GM21526 (cell line): ENCODE measurements around the gene DCP2.
A peak's percentile ranks its signal among the peaks of the same experiment; 100 is the strongest.

Experiments
- ATAC-seq: cut with Tn5 transposase; IDR thresholded peaks from one replicate; pipeline ENCODE4 v1.9.1; 2021; ENCODE audit warnings: moderate library complexity; ENCODE audit not compliant: unreplicated experiment, low FRiP score

DCP2 gene

DNA sequence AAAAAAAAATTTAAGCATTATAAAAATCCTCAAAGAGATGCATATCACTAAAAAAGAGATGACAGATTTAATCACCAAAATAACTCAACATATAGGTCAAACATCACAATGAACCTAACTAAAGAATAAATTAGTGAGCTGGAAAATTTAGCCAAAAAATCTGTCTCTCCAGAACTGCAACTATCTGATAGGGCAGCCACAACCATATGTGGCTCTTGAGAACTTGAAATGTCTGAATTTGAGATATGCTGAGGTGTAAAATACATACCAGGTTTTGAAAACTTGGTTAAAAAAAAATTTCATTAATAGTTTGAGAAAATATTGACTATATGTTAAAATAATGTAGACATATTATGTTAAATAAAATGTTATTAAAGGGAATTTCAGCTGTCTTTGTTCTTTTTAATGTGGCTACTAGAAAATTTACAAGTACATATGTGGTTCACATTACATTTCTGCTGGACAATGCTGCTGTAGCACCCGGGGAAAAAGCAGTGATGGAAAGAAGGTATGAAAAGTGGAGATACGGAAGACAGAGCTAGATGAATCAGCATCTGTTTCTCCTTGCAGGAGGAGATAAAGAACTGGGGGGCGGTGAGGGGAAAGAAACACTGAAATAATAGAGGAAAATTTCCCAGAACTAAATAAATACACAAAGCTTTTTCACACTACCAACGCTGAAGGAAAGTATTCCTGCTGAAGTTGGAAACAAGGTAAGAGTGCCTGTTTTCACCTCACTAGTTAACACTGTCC lies 66.1 kb downstream of the DCP2 start:
- no peak for ATAC-seq

GRCh38 chr5:113043491-113043931 lies 66.9 kb downstream of the DCP2 start:
- no peak for ATAC-seq

DNA sequence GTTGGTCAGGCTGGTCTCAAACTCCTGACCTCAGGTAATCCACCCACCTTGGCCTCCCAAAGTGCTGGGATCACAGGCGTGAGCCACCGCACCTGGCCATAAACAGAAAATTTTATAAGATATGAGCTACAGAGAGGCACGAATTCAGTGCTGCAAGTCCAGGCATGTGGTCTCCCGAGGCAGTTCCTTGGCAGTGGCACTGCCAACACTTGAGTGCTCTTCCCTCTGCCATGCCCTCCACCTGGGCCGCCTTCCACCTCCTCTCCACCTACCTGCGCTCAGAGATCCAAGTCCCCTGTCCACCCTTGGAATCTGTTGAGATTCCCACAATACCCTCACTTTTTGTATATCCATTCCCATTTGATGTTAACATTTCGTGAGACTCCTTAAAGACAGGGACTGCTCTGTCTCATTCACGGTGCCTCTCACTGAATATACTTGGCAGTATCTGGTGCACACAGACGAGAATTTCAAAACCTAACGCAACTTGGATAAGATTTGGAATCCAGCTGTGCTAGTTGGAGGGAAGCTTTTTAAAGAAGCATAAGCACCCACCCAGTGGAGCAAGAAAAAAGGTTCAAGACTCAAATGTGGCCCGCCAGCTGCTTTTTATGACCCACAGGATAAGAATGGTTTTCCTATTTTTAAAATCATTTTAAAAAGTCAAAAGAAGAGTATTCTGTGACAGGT lies 68.3 kb downstream of the DCP2 start:
- ATAC-seq: no peak

DNA sequence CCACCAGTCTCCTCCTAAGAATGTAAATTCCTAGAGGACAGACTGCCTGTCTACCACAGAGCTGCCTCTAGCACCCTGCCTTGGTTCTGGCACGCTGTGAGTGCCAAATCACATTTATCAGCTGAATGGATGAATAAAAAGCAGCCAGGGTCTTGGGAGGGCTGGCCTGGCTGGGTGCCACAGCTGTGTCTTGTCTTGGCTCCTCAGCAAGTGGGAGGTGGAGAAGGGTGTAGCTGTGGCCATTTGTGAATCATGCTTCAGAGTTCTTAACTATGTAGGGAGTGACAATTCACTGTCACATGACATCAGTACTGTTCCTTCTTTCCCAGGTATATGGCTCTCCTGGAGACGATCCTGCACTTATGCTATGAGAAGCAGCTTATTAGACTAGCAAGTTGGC lies 70.6 kb downstream of the DCP2 start:
- no peak for ATAC-seq

GRCh38 chr5:113047733-113048652 lies 71.4 kb downstream of the DCP2 start:
- peak; percentile 94 for ATAC-seq

- no peak for ATAC-seq
Measured at GRCh38 chr5:113048931-113049330, 72.3 kb downstream of the DCP2 start.

- ATAC-seq: no peak
Measured at GRCh38 chr5:113050721-113051382, 74.3 kb downstream of the DCP2 start.

- no peak for ATAC-seq
Measured at GRCh38 chr5:113052041-113052795, 75.6 kb downstream of the DCP2 start.

DNA sequence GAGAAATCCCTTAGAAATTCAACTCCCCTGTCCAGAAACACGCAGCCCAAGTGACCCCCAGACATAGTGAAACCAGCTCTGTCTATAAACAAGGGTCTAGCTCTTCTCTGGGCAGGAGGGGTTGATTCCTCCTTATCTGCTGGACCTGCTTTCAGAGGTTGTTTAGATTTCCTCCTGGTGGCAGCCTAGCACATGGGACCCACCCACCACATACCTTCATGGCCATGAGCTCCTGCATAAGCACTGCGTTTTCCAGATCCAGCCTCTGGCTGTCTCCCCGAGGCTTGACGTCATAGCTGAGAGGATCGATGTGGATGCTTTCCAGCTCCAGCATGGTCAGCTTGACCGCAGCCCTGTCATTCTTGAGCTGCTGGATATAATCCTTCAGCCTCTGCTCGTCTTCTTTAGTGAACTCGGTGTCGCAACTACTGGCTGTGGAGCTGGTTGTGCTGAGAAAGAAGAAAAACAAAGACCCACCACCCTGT lies 77.0 kb downstream of the DCP2 start:
- no peak for ATAC-seq

DNA sequence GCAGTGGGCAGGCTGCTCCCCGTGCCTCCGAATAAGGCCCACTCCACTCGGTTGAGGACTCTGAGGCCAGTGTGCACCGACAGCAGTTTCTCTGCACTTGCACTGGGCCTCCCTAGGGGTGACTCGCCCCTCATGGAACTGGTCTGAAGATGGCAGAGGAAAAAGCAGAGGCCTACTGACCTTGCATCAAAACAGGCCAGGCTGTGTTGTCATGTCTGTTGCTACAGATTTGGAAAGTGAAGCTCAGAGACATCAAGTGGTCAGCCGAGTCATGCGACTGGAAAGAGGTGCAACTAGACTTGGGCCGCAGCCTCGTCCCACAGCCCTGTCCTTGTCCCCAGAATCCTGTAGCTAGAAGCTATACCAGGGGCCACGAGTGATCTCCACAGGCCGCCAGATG lies 78.3 kb downstream of the DCP2 start:
- no peak for ATAC-seq

- ATAC-seq: no peak
Measured at GRCh38 chr5:113056988-113057387, 80.4 kb downstream of the DCP2 start.

DNA sequence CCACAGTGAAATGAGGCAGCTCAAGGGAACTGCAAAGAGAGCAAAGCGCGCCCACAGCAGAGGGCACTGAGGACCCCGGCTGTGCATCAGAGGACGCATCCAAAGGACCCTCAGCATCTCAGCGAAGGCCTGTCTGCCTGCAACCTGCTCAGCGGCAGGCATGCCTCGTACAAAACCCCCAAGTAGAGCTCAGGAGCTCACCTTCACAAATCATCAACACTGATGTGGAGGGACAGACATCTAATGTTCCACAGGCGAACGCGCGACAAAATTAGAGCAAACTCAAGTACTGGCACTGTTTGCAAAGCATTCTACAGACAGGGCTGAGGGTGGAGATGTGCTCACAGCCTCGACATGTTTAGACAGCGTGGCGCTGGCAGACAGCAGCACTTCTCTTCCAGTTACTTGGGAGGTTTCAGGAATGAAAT lies 81.0 kb downstream of the DCP2 start:
- no peak for ATAC-seq

DNA sequence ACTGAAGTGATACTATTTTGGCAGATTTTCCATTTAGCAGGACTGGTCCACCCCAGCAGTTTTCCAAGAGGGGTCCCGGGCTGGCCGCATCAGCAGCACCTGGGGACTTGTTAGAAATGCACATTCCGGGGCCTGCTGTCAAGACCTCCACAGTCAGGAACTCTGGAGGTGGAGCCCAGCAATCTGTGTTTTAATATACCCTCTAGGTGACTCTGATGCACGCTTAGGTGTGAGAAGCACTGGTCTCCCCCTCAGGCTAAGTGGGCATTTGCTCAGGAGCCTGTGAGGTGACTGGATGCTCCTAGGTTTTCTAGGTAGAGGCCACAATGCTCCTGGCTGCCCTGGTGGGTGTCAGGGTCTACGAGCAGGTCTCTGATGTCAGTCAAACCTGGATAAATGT lies 81.7 kb downstream of the DCP2 start:
- no peak for ATAC-seq

DNA sequence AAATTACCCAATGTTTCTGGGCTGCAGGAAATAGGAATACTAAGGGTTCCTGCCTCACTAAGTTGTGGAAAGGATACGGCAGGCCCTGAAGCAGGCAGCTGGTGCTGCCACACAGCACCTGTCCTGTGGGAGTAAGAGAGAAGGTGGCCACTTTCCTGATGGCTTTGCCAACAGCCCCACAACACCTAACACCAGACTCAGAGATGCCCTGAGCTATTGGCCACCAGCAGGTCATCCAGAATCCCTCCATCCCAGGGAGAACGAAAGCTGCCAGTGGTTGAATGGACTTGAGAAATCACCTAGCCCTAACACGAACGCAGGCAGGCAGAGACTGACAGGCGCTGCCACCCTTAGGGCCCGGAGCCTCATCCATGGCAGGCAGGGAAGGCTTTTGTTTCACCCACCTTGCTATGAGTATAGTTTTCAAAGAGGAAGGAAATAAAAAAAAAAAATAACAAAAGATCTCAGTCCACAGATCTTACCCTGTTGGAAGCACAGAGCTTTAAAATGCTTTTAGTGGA lies 82.2 kb downstream of the DCP2 start:
- no peak for ATAC-seq

DNA sequence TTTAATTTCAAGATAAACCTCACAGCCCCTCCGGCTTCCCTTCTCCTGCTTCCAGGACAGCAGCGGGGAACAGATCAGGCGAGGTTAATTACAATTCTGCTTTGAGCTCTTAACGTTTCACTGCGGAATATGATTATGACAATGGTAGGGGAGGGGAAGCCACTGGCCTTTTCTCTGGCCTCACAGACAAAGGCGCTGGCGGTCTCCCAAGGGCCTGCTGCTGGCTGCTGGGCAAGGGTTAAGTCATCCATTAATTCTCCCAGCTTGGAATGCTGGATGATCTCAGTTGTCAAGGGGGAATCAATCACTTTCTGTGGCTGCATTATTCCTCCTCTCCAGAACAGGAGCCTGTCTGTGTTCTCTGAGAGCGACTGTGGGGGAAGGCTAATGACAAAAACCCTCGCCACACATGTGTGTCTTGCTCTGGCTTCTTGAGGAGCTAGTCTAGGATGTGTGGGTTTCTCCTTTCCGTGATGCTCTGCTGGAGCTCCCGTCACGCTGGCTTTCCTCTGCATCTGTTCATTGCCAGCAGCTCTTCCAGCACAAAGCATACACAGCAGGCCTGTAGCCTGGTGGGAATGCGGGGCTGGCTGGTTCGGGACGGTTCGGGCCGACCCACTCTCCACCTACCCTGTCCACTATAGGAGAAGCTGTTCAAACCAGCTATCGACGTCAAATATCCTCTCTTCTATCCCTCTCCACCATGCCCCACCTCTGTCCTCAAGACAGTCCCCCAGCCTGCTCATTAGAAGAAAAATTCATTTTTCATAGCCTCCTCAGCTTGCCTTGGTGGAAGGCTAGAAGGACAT lies 82.8 kb downstream of the DCP2 start:
- no peak for ATAC-seq

- no peak for ATAC-seq
Measured at GRCh38 chr5:113060408-113061025, 83.9 kb downstream of the DCP2 start.

- no peak for ATAC-seq
Measured at GRCh38 chr5:113061846-113062780, 85.5 kb downstream of the DCP2 start.
